HUDEP-2 (cell line): ENCODE results near the gene CD4.
A peak's percentile ranks its signal among the peaks of the same experiment; 100 is the strongest.

Source experiments
- DNase-seq, 76 experiments: peaks; one replicate each; lab custom pipeline; 2025; ENCODE audit not compliant: unreplicated experiment in 76 of 76; lab: John Stamatoyannopoulos, UW

The CD4 gene

DNA sequence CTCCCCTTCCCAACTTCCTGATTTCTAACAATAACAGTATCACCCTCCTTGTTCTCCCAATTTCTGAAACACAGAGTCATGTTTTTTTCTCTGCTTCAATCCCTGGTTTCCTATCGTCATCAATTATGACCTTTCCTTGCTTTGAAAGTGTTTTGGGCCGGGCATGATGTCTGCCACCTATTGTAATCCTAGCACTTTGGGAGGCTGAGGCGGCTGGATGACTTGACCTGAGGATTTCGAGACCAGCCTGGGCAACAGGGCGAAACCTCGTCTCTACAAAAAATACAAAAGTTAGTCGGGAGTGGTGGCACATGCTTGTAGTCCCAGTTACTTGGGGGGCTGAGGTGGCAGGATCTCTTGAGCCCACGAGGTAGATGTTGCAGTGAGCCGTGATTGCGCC, 19.7 kb downstream of the CD4 start:
- DNase-seq, result no peak

DNA sequence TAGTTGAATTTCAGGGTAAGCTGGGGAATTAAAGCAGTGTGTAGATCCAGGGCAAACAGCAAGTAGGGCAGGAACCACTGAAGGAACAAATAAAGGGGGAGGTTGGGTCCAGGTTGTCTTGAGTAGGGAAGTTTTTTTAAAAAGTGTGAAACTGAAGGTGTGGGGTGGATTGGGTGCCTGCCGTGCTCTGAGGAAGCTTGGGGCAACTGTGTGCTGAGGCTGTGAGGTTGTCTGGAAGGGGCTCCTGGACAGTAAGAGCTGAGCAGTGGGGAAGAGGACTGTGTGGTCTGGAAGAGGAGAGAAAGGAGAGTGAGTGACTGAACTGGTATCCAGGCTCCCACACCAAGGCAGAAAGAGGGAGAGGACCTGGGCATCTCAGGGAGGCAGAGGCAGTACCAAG, 21.4 kb downstream of the CD4 start:
- DNase-seq, result no peak

DNA sequence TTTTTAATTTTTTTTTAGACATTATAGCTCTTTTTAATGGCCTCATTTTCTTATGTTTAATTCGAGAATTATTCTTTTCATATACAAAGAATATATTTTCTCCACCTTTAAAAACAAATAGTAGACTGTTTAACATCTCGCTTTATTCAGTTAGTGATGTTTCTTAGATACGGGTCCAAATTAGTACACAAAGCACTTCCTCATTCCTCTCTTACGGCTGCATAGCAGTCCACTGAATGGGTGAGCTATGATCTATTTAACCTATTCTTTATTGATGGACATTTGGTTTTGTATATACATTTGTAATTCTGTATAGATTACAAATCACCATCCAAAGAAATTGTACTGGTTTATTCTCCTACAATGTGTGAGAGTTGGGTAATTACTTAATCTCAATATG, 24.0 kb downstream of the CD4 start:
- no peak for DNase-seq

DNA sequence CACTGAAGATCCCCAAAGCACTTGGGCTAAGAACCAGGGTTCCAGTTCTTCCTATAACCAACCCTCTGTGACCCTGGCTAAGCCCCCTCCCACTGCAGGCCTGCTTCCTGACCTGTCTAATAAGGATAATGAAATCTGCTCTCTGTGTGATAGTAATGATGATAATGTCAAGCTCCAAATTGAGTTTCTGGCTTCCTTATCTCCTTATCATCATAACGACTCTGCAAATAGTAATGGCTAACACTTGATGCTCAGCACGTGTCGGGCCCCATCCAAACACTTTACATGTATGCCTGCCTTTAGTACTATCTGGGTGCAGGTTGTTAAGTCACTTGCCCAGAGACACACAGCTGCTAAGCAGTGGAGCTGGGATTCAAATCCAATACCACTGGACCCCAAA, 27.3 kb downstream of the CD4 start:
- DNase-seq, result no peak

DNA sequence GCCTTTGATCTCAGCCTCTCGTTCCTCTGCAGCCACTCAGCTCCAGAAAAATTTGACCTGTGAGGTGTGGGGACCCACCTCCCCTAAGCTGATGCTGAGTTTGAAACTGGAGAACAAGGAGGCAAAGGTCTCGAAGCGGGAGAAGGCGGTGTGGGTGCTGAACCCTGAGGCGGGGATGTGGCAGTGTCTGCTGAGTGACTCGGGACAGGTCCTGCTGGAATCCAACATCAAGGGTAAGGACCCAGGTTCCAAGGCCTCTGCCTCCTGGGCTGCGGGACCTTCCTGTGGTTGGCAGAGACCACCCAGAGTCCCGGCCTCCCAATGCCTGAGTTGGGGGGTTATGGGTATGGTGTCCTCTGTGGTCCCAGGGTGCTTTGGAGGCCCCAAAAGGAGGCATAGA, 27.8 kb downstream of the CD4 start:
- DNase-seq, result no peak

DNA sequence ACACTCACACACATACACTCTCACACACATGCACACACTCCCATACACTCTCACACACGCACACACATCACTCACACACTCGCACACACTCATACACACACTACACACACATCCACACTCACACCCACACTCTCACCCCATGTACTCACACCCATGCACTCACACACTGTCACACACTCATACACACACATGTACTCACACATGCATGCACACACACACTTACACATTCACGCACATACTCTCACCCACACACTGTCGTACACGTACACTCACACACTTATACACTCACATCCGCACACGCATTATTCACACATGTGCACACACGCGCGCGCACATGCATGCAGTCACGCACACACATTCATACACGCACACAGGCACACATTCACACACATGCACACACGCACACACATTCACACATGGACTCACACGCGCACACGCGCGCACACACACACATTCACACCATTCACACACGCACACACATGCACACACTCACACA, 28.4 kb downstream of the CD4 start:
- no peak for DNase-seq

DNA sequence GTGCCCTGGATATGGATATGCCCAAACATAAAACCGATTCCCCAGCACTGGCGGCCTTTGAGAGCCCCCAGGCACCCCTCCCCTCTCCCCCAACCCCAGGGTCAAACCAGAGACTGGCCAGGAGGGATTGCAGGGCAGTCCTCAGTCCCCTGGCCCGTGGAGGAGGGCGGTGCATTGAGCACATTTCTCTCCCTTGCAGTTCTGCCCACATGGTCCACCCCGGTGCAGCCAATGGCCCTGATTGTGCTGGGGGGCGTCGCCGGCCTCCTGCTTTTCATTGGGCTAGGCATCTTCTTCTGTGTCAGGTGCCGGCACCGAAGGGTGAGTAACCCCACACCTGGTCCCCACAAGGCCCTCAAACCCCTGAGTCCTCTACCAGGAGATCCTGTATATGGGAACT, 28.9 kb downstream of the CD4 start:
- no peak for DNase-seq

DNA sequence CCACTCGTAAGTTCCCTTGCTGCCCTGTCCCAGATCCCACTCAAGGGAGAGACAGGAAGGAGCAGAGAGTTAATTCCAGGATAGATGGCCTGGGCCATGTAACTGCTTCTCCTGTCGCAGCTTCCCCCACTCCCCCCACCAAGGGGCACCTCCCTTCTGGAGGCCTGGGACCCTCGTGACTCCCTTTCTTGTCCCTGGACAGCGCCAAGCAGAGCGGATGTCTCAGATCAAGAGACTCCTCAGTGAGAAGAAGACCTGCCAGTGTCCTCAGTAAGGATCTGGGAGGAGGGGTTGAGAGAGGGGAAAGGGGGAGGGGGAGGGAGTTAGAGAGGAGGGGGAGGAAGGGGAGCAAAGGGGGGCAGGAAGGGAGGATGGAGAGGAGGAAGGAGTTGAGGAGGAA, 29.3 kb downstream of the CD4 start:
- no peak for DNase-seq

DNA sequence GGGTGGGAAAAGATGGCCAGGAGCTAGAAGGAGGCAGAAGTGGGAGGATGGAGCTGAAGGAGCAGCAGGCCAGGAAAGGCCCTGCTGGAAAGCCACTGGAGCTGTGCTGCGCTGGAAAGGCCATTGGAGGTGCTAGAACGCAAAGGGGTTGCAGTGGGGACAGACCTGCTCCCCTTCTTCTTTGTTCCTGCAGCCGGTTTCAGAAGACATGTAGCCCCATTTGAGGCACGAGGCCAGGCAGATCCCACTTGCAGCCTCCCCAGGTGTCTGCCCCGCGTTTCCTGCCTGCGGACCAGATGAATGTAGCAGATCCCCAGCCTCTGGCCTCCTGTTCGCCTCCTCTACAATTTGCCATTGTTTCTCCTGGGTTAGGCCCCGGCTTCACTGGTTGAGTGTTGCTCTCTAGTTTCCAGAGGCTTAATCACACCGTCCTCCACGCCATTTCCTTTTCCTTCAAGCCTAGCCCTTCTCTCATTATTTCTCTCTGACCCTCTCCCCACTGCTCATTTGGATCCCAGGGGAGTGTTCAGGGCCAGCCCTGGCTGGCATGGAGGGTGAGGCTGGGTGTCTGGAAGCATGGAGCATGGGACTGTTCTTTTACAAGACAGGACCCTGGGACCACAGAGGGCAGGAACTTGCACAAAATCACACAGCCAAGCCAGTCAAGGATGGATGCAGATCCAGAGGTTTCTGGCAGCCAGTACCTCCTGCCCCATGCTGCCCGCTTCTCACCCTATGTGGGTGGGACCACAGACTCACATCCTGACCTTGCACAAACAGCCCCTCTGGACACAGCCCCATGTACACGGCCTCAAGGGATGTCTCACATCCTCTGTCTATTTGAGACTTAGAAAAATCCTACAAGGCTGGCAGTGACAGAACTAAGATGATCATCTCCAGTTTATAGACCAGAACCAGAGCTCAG, 30.0 kb downstream of the CD4 start:
- DNase-seq, result no peak

DNA sequence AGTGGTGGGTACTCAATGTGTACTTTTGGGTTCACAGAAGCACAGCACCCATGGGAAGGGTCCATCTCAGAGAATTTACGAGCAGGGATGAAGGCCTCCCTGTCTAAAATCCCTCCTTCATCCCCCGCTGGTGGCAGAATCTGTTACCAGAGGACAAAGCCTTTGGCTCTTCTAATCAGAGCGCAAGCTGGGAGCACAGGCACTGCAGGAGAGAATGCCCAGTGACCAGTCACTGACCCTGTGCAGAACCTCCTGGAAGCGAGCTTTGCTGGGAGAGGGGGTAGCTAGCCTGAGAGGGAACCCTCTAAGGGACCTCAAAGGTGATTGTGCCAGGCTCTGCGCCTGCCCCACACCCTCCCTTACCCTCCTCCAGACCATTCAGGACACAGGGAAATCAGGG, 30.8 kb downstream of the CD4 start:
- no peak for DNase-seq

DNA sequence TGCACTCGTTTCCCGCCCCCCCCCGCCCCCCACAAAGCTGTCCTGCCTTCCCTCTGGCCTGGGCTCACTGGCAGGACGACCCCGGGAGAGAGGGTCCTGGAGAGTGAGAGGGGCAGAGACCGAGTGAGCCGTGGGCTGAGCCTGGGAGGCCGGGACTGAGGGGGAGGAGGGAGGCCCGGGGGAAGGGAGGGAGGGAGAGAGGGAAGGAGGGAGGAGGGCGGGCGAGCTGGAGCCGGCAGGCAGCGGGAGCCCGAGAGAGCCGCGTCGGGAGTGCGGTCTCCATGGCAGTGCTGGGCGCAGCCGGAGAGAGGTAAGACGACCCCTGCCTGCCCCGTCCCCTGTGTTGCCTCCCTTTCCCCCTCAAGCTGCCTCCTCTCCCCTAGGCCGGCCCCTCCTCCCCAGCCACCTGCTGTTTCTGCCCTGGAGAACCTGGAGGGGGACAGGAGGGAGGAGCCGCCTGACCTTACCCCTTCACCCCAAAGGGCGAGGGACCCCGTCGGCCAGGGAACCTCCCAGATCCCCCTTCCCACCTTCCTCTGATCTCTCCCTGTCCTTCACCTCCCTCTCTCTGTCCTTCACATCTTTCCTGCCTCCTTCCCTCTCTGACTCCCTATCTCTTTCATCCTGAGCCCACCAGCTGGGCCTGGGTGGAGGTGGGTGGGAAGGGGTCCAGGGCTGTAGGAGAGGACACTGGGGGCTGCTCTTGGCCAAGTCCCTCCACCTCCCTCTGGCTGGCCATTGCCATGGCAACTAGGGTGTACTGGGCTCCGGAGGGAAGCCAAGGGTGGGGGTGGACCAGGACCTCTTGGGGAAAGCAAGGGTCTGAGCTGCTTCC, 32.5 kb downstream of the CD4 start, which contains the start of gene GPR162:
Gene GPR162, plus strand, starts transcription at position 231 of the 835 bp plus-strand sequence. CDS start 2,078 bp downstream, outside the sequence.
- no peak for DNase-seq

DNA sequence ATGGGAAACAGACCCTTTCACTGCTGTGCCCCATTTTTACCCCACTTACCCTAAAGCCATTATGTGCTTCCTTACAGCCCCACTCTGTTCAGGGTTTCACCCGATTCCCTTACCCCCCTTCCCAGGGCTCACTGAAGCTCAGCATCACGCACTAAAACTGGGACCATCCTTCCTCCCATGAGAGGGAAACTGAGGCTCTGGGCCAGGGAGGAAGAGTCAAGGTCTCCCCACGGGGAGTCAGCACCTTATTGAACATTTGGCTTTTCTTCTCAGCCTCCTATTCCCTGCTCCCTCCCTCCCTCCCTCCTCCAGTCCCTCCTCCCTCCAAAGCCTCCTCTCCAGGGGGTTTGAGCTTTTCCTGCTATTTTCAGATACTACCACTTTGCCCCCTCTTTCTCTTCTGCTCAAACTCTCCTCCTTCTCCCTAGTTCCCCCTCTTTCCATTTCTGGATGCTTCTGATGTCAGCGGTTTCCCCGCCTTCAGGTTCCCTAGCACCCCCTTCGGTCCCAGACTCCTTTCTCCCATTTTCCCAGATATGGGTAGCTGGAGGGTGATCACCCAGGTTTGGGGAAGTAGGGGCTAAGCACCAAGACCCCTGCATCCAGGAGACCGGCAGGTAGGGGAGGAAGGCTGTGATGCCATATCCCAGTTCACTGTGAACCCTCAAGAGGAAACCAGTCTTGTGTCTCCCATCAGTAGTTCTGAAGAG, 33.3 kb downstream of the CD4 start:
- DNase-seq, result no peak

DNA sequence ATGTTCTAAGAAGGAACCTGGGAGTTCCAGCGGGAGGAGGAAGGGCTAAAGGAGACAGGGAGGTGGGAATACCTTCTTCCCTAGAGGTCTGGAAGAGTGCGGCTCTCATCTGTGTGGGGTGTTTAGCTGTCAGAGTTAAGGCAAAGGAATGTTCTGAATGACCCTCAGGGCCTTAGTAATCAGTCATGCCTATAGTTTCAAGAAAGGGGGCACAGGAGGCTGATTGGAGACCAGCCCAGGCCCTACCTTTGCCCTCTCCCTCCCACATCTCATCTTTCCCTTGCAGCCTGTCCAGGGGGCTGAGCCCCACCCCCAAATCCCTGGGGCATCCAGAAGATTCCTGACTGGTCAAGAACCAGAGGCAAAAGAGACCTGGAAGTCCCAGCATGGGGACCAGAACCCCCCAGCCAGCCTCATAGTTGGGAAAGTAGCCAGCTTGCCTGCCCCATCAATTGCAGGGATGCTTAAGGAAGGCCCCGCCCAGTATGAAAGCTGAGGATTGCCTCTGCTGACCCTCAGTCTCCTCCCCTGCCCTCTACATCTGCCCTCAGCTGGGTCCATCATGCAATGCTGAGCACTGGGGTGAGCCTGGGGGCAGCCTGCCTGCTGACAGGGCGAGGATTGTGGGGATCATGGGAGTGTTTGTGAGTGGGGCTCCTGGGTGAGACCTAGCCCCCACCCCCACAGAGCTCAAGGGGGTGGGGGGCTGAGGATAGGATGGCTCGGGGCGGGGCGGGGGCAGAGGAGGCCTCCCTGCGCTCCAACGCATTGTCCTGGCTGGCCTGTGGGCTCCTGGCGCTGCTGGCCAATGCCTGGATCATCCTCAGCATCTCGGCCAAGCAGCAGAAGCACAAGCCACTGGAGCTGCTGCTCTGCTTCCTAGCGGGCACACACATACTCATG, 34.1 kb downstream of the CD4 start:
- DNase-seq, result no peak

DNA sequence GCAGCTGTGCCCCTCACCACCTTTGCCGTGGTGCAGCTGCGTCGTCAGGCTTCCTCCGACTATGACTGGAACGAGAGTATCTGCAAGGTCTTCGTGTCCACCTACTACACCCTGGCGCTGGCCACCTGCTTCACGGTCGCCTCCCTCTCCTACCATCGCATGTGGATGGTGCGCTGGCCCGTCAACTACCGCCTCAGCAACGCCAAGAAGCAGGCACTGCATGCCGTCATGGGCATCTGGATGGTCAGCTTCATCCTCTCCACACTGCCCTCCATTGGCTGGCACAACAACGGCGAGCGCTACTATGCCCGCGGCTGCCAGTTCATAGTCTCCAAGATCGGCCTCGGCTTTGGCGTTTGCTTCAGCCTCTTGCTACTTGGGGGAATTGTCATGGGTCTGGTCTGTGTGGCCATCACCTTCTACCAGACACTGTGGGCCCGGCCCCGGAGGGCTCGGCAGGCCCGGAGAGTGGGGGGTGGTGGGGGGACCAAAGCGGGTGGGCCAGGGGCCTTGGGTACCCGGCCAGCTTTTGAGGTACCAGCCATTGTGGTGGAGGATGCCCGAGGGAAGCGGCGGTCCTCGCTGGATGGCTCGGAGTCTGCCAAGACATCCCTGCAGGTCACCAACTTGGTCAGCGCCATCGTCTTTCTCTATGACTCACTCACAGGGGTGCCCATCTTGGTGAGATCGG, 34.9 kb downstream of the CD4 start:
- DNase-seq, result no peak

DNA sequence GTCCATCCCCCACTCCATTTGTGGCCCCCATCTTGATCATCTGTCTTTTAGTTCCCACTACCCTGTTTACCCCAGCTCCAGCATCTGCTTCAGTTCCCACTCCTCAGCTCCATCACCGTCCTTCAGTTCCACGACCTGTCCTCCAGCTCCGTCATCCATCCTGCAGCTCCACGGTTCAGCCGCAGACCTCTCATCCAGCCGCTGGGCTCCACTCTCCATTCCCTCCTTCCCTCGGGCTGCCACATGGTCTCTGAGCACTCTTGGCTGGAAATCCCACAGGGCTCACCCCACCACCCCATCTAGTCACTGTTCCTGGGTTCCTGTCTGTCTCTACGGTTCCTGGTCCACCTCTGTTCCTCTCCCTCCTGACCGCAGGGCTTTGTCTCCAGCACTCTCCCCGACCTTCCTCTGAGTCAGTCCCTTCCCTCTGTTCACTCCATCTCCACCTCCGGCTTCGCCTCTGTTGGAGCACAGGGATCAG, 35.6 kb downstream of the CD4 start:
- DNase-seq, result no peak

DNA sequence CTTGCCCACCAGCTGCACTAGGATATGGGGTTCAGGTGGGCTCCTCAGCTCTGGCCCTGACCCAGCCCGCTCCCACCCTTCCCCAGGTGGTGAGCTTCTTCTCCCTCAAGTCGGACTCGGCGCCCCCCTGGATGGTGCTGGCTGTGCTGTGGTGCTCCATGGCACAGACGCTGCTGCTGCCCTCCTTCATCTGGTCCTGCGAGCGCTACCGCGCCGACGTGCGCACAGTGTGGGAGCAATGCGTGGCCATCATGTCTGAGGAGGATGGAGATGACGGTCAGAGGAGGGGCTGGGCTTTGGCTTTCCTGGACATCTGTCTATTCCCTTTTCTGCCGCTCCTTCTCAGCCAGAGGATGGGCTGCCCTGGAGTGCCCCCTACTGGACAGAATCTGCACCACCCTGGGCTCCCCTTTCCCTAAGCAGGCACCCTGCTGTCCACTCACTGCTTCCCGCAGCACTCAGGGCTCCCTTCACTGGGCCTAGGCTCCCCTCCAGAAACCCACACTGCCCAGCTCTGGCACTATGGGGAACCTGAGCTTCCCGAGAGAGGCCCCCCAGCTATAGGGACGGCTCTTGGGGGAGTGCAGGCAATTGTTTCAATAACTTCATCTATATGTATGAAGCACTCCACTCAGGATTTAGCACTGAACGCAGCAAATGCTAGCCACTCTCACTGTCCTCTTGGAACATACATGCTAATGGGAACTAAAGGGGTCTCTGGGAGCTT, 36.2 kb downstream of the CD4 start:
- DNase-seq, result peak in 62 of 76 experiments; percentile 3 to 81 (median 48)

DNA sequence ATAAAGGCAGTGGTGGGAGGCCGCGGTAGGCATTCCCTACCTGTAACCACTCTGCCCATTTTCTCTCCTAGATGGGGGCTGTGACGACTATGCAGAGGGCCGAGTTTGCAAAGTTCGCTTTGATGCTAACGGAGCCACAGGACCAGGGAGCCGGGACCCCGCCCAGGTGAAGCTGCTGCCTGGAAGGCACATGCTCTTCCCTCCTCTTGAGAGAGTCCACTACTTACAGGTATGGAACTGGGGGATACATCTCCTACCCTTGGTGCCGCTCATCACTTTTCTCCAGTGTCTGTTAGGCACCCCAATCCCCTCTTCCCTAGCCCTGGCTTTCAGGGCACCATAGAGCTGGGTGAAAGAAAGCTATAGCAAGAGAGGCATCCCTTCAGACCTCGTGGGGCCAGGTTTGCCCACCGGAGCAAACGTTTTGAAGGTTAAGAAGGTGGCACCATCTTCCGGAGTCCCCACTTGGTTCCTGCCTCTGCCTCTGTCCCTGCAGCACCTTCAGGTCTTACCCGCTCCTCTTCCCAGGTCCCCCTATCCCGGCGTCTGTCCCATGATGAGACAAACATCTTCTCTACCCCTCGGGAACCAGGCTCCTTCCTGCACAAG, 36.9 kb downstream of the CD4 start:
- DNase-seq, result no peak
